ENCODE results near the gene TIAM2.

TIAM2 gene

GRCh38 chr6:155291291-155291690 lies 296.2 kb downstream of the TIAM2 start:
- H3K27me3 ChIP-seq (ENCODE audit: control insufficient read depth in 1 of 2, insufficient read depth in 2 of 2, low read length in 2 of 2) = no peaks in the 10 kb centered on the region
- H3K36me3 ChIP-seq (ENCODE audit: control insufficient read depth in 2 of 2, insufficient read depth in 2 of 2, low read length in 2 of 2) = peaks cover 3 to 10% of the 10 kb centered on the region in 2 donors
- no peaks in the 10 kb centered on the region for H3K9me3 ChIP-seq (ENCODE audit: control insufficient read depth in 2 of 2, low read length in 2 of 2)
- H3K4me1 ChIP-seq (ENCODE audit: control insufficient read depth, insufficient read depth, low read length) = no peaks in the 10 kb centered on the region
- H3K27ac ChIP-seq (ENCODE audit: low read length) = no peak overlapping the region
- no peak overlapping the region for H3K4me3 ChIP-seq (ENCODE audit: low read length in 2 of 2)
- H3K9ac ChIP-seq (ENCODE audit: low read length in 2 of 2) = no peak overlapping the region

GRCh38 chr6:155292711-155293110 lies 297.6 kb downstream of the TIAM2 start:
- Histone ChIP-seq H3K27ac (ENCODE audit: low read length) (no peak overlapping the region), H3K4me1 (ENCODE audit: control insufficient read depth, insufficient read depth, low read length) (no peaks in the 10 kb centered on the region), H3K4me3 (ENCODE audit: low read length in 2 of 2) (no peak overlapping the region), H3K9ac (ENCODE audit: low read length in 2 of 2) (no peak overlapping the region), H3K9me3 (ENCODE audit: control insufficient read depth in 2 of 2, low read length in 2 of 2) (no peaks in the 10 kb centered on the region), H3K36me3 (ENCODE audit: control insufficient read depth in 2 of 2, insufficient read depth in 2 of 2, low read length in 2 of 2) (peaks cover 7 to 18% of the 10 kb centered on the region in 2 donors), H3K27me3 (ENCODE audit: control insufficient read depth in 1 of 2, insufficient read depth in 2 of 2, low read length in 2 of 2) (no peaks in the 10 kb centered on the region)

GRCh38 chr6:155297669-155298068 lies 302.6 kb downstream of the TIAM2 start:
- Histone ChIP-seq H3K27me3 (ENCODE audit: control insufficient read depth in 1 of 2, insufficient read depth in 2 of 2, low read length in 2 of 2) (no peaks in the 10 kb centered on the region), H3K9me3 (ENCODE audit: control insufficient read depth in 2 of 2, low read length in 2 of 2) (no peaks in the 10 kb centered on the region), H3K4me3 (ENCODE audit: low read length in 2 of 2) (no peak overlapping the region), H3K27ac (ENCODE audit: low read length) (no peak overlapping the region), H3K9ac (ENCODE audit: low read length in 2 of 2) (no peak overlapping the region), H3K36me3 (ENCODE audit: control insufficient read depth in 2 of 2, insufficient read depth in 2 of 2, low read length in 2 of 2) (peaks cover 12 to 14% of the 10 kb centered on the region in 2 donors), H3K4me1 (ENCODE audit: control insufficient read depth, insufficient read depth, low read length) (no peaks in the 10 kb centered on the region)

- no peaks in the 10 kb centered on the region for H3K27me3 ChIP-seq (ENCODE audit: control insufficient read depth in 1 of 2, insufficient read depth in 2 of 2, low read length in 2 of 2)
- H3K9ac ChIP-seq (ENCODE audit: low read length in 2 of 2) = no peak overlapping the region
- H3K4me3 ChIP-seq (ENCODE audit: low read length in 2 of 2) = no peak overlapping the region
- H3K36me3 ChIP-seq (ENCODE audit: control insufficient read depth in 2 of 2, insufficient read depth in 2 of 2, low read length in 2 of 2) = peaks cover 6 to 11% of the 10 kb centered on the region in 2 donors
- no peak overlapping the region for H3K27ac ChIP-seq (ENCODE audit: low read length)
- H3K9me3 ChIP-seq (ENCODE audit: control insufficient read depth in 2 of 2, low read length in 2 of 2) = no peaks in the 10 kb centered on the region
- no peaks in the 10 kb centered on the region for H3K4me1 ChIP-seq (ENCODE audit: control insufficient read depth, insufficient read depth, low read length)
Measured at GRCh38 chr6:155301867-155302266, 306.8 kb downstream of the TIAM2 start.

GRCh38 chr6:155303361-155303870 lies 308.3 kb downstream of the TIAM2 start:
- Histone ChIP-seq H3K36me3 (ENCODE audit: control insufficient read depth in 2 of 2, insufficient read depth in 2 of 2, low read length in 2 of 2) (peaks cover 4 to 13% of the 10 kb centered on the region in 2 donors), H3K9me3 (ENCODE audit: control insufficient read depth in 2 of 2, low read length in 2 of 2) (no peaks in the 10 kb centered on the region), H3K27ac (ENCODE audit: low read length) (no peak overlapping the region), H3K4me3 (ENCODE audit: low read length in 2 of 2) (no peak overlapping the region), H3K27me3 (ENCODE audit: control insufficient read depth in 1 of 2, insufficient read depth in 2 of 2, low read length in 2 of 2) (no peaks in the 10 kb centered on the region), H3K9ac (ENCODE audit: low read length in 2 of 2) (no peak overlapping the region), H3K4me1 (ENCODE audit: control insufficient read depth, insufficient read depth, low read length) (no peaks in the 10 kb centered on the region)

- Histone ChIP-seq H3K4me1 (ENCODE audit: control insufficient read depth, insufficient read depth, low read length) (no peaks in the 10 kb centered on the region), H3K9me3 (ENCODE audit: control insufficient read depth in 2 of 2, low read length in 2 of 2) (no peaks in the 10 kb centered on the region), H3K9ac (ENCODE audit: low read length in 2 of 2) (no peak overlapping the region), H3K27ac (ENCODE audit: low read length) (no peak overlapping the region), H3K4me3 (ENCODE audit: low read length in 2 of 2) (no peak overlapping the region), H3K27me3 (ENCODE audit: control insufficient read depth in 1 of 2, insufficient read depth in 2 of 2, low read length in 2 of 2) (no peaks in the 10 kb centered on the region), H3K36me3 (ENCODE audit: control insufficient read depth in 2 of 2, insufficient read depth in 2 of 2, low read length in 2 of 2) (peaks cover 4 to 11% of the 10 kb centered on the region in 2 donors)
Measured at GRCh38 chr6:155306958-155307357, 311.8 kb downstream of the TIAM2 start.
